Muscle layer of duodenum (tissue), 2 donors: Measurements from ENCODE around the gene OR4D11.

Experiments
- H3K27ac ChIP-seq: one replicate; pipeline ENCODE4 v1.7.0; 2013; ENCODE audit warnings: mild to moderate bottlenecking, low read length
- H3K27me3 ChIP-seq: one replicate; pipeline ENCODE4 v1.7.0; 2013; ENCODE audit warnings: low read depth, mild to moderate bottlenecking, control low read depth, low read length
- H3K36me3 ChIP-seq, 2 donors: one replicate each; pipeline ENCODE4 v1.7.0; 2013; ENCODE audit warnings: low read length in 2 of 2, control low read depth in 1 of 2, mild to moderate bottlenecking in 1 of 2; ENCODE audit not compliant: insufficient read depth in 2 of 2, control insufficient read depth in 1 of 2
- H3K4me1 ChIP-seq, 2 donors: one replicate each; pipeline ENCODE4 v1.7.0; 2013; ENCODE audit warnings: low read length in 2 of 2, mild to moderate bottlenecking in 2 of 2, control low read depth in 1 of 2, moderate library complexity in 1 of 2; ENCODE audit not compliant: insufficient read depth in 2 of 2, control insufficient read depth in 1 of 2
- H3K4me3 ChIP-seq, 2 donors: one replicate each; pipeline ENCODE4 v1.7.0; 2013; ENCODE audit warnings: low read length in 2 of 2, low read depth in 1 of 2, mild to moderate bottlenecking in 1 of 2
- H3K9me3 ChIP-seq, 2 donors: one replicate each; pipeline ENCODE4 v1.7.0; 2013; ENCODE audit warnings: low read length in 2 of 2, control low read depth in 1 of 2, mild to moderate bottlenecking in 1 of 2; ENCODE audit not compliant: control insufficient read depth in 1 of 2
- donor health status: healthy.

OR4D11 gene

DNA sequence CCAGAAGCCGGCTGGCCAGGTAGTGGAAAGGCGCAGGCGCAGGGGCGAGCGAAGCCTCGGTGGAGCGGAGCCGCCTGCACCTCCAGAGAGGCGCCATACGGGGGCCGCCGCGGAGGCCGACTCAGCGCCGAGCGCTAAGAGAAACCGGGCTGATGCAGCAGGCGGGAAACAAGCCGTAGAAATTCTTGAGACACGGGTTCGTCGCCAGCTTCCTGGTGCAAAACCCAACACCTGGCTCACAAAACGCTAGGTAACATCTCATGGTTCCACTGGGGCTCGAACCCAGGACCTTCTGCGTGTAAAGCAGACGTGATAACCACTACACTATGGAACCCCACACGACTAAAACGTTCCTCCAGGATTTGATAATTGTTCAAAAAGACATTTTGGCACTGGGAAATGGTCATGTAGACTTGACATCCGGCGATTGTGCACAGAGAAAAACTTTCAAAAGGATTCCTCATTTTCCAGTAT is 47.0 kb downstream of the OR4D11 start:
- peak overlapping the region; percentile 89 for H3K27ac ChIP-seq
- H3K27me3 ChIP-seq, result no peaks in the 10 kb centered on the region
- no peaks in the 10 kb centered on the region for H3K36me3 ChIP-seq
- peak overlapping the region; percentile 63 to 79 for H3K4me3 ChIP-seq
- H3K4me1 ChIP-seq, result no peaks in the 10 kb centered on the region
- no peaks in the 10 kb centered on the region for H3K9me3 ChIP-seq

DNA sequence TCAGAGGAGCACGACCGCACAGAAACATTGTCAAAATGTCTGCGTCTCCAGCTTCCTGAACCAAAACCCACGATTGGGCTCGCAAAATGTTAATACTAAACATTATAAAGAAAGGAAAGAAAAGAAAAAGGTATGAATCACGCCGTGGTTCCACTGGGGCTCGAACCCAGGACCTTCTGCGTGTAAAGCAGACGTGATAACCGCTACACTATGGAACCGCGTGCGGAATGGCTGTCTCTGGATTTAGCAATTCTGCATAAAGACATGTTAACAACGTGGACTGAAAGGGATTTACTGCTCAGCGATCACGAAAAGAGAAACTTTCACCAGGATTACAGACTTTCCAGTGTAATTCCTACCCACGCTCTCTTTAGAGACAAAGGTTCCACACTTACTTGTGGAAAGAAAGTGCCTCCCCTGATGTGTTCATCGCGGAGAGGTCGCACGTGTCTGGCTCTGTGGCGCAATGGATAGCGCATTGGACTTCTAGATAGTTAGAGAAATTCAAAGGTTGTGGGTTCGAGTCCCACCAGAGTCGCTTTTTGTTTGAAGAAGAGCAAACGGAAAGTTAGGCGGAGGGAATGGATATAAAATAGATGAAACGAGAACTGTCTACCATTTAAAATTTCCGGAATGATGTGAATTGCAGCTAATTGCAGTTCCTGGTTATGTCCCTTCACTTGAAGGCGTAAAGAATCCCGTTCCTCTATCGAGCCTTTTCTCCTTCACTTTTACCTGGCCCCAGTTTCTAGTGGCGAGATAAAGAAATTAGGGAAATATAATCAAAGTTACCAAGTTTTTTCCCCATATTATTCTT is 47.7 kb downstream of the OR4D11 start:
- H3K4me3 ChIP-seq, result peak overlapping the region; percentile 63 to 79
- H3K36me3 ChIP-seq, result no peaks in the 10 kb centered on the region
- H3K27me3 ChIP-seq, result no peaks in the 10 kb centered on the region
- no peaks in the 10 kb centered on the region for H3K9me3 ChIP-seq
- H3K27ac ChIP-seq, result peak overlapping the region; percentile 89
- H3K4me1 ChIP-seq, result no peaks in the 10 kb centered on the region

DNA sequence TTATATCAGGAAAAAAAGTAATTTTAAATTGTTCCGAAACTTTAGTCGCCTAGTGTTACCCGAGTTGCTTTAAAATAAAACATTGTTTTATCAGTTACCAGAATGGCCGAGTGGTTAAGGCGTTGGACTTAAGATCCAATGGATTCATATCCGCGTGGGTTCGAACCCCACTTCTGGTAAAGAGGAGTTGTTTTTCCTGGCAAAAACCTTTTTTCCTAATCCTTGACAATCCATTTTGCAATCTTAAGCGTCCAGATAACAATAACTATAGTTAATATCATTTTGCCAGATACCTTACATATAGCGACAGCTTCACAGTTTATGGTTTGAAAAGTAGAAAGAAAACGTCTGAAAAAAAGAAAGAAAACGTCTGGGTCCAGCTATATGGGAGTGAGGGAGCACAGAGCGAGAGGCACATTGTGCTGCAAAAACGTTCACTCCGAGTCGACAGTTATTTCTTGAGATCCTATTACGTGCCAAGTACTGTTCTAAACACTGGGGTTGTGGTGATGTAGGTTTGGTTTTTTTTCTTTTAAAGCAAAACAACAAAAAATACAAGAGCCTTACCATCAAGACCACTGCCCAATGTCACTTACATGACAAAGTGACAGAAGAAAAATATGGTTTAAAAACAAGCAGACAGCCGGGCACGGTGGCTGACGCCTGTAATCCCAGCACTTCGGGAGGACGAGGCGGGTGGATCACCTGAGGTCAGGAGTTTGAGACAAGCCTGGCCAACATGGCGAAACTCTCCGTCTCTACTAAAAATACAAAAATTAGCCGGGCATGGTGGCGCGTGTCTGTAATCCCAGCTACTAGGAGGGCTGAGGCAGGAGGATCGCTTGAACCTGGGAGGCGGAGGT is 48.5 kb downstream of the OR4D11 start:
- Histone ChIP-seq H3K4me3 (peak overlapping the region; percentile 63 to 79), H3K9me3 (no peaks in the 10 kb centered on the region), H3K36me3 (no peaks in the 10 kb centered on the region), H3K27me3 (no peaks in the 10 kb centered on the region), H3K27ac (peak overlapping the region; percentile 89), H3K4me1 (no peaks in the 10 kb centered on the region)

DNA sequence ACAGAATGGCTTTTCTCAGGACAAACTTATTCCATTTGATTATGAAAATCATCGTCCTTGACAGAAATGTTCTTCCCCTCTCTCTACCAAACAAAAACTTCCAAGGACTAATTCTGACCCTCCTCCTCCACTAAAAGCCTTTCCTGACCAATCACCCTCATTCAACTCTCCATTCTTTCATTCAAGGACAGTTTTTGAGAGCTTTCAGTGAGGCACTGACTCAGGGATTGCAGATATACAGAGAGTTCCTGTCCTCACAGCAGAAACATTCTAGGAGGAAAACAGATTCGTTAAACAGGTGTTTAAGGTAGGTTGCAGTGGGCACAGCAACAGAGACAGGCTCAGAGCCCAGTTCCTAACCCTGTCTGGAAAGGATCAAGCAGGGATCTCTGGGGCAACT is 49.5 kb downstream of the OR4D11 start:
- H3K27me3 ChIP-seq, result no peaks in the 10 kb centered on the region
- no peak overlapping the region for H3K27ac ChIP-seq
- no peaks in the 10 kb centered on the region for H3K4me1 ChIP-seq
- no peaks in the 10 kb centered on the region for H3K9me3 ChIP-seq
- no peaks in the 10 kb centered on the region for H3K36me3 ChIP-seq
- no peak overlapping the region for H3K4me3 ChIP-seq

DNA sequence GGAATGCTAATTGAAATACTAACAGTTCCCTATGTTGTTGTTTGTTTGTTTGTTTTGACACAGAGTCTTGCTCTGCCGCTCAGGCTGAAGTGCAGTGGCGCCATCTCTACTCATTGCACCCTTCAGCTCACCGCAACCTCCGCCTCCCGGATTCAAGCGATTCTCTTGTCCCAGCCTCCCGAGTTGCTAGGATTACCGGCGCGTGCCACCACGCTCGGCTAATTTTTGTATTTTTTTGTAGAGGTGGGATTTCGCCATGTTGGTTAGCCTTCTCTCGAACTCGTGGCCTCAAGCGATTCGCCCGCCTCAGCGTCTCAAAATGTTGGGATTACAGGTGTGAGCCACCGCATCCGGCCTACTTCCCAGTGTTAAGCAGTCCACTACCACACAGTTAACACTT is 49.9 kb downstream of the OR4D11 start:
- H3K4me1 ChIP-seq, result no peaks in the 10 kb centered on the region
- H3K9me3 ChIP-seq, result no peaks in the 10 kb centered on the region
- no peaks in the 10 kb centered on the region for H3K36me3 ChIP-seq
- no peak overlapping the region for H3K27ac ChIP-seq
- no peak overlapping the region for H3K4me3 ChIP-seq
- H3K27me3 ChIP-seq, result no peaks in the 10 kb centered on the region
